Measurements from ENCODE around the gene ERRFI1.

ERRFI1 gene

DNA sequence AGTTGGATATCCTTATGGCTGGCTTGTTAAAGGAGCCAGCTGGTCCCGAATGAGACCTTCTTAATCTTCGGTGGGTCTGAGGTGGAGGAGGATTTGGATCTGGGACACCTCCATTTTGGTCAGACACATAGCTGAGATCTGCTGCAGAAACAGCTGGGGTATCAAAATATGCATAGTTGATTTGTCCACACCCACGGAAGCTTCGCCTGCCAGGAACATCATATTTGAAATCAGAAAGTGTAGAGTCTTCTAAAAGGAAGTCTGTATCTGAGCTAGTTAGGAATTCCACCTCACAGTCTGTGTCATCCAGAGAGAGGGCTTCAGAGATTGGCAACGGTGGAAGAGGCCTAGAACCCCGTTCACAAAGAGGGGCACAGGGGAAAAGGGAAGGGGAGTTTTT is 12.3 kb downstream of the ERRFI1 start:
- ATAC-seq (ENCODE audit: insufficient read depth, low read depth) (no peak), DNase-seq (no peak)
- H3K4me2 ChIP-seq (ENCODE audit: insufficient read depth, low read length) = no peak overlapping the region
- no peaks in the 10 kb centered on the region for H3K36me3 ChIP-seq (ENCODE audit: insufficient read depth, low read length)
- H3K27ac ChIP-seq (ENCODE audit: low read length) = no peak overlapping the region
- H3K9ac ChIP-seq (ENCODE audit: low read depth, low read length) = no peak overlapping the region
- H3K4me1 ChIP-seq (ENCODE audit: insufficient read depth, low read length) = no peaks in the 10 kb centered on the region
- H3K79me2 ChIP-seq (ENCODE audit: insufficient read depth, low read length) = no peaks in the 10 kb centered on the region
- TF ChIP-seq EZH2 (IDR thresholded peaks at IDR 0.05; ENCODE audit: borderline replicate concordance, low read depth, low read length, severe bottlenecking) = no peak
- TF ChIP-seq, protein P1, sequence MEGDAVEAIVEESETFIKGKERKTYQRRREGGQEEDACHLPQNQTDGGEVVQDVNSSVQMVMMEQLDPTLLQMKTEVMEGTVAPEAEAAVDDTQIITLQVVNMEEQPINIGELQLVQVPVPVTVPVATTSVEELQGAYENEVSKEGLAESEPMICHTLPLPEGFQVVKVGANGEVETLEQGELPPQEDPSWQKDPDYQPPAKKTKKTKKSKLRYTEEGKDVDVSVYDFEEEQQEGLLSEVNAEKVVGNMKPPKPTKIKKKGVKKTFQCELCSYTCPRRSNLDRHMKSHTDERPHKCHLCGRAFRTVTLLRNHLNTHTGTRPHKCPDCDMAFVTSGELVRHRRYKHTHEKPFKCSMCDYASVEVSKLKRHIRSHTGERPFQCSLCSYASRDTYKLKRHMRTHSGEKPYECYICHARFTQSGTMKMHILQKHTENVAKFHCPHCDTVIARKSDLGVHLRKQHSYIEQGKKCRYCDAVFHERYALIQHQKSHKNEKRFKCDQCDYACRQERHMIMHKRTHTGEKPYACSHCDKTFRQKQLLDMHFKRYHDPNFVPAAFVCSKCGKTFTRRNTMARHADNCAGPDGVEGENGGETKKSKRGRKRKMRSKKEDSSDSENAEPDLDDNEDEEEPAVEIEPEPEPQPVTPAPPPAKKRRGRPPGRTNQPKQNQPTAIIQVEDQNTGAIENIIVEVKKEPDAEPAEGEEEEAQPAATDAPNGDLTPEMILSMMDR (IDR thresholded peaks at IDR 0.05; ENCODE audit: borderline replicate concordance, extremely low read depth, low read length, poor library complexity, severe bottlenecking) = no peak
- no peaks in the 10 kb centered on the region for H4K20me1 ChIP-seq (ENCODE audit: insufficient read depth, low read length)
- no peak overlapping the region for H2AFZ ChIP-seq (ENCODE audit: low read depth, low read length)
- H3K9me3 ChIP-seq (ENCODE audit: insufficient read depth, low read length, severe bottlenecking) = no peaks in the 10 kb centered on the region
- H3K4me3 ChIP-seq (ENCODE audit: low read depth in 1 of 2, low read length in 2 of 2) = no peak overlapping the region
- H3K27me3 ChIP-seq (ENCODE audit: insufficient read depth, low read length, poor library complexity) = peaks cover 3% of the 10 kb centered on the region

DNA sequence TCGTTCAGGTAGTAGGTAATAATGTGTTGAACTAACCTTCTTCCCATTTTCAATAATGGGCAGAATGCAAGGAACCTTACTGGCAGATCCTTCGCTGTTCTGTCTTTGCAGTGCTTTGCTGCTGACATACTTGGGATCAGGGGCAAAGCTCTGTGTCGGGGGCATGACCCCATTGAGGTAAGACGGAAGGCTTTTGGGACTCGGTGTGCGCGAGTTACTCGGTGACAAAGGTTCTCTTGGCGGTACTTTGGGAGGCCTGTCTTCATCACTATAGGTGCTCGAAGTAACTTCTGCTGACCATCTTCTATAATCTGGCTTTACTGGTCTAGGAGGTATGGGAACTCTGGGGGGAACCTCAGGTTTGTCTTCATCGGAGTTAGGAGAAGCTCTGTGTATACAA is 12.7 kb downstream of the ERRFI1 start:
- no peaks in the 10 kb centered on the region for H3K4me1 ChIP-seq (ENCODE audit: insufficient read depth, low read length)
- no peaks in the 10 kb centered on the region for H3K9me3 ChIP-seq (ENCODE audit: insufficient read depth, low read length, severe bottlenecking)
- ATAC-seq (ENCODE audit: insufficient read depth, low read depth) = no peak
- no peak overlapping the region for H3K27ac ChIP-seq (ENCODE audit: low read length)
- no peak overlapping the region for H3K4me2 ChIP-seq (ENCODE audit: insufficient read depth, low read length)
- H3K27me3 ChIP-seq (ENCODE audit: insufficient read depth, low read length, poor library complexity) = no peaks in the 10 kb centered on the region
- no peak overlapping the region for H2AFZ ChIP-seq (ENCODE audit: low read depth, low read length)
- no peak overlapping the region for H3K9ac ChIP-seq (ENCODE audit: low read depth, low read length)
- no peaks in the 10 kb centered on the region for H3K36me3 ChIP-seq (ENCODE audit: insufficient read depth, low read length)
- DNase-seq = no peak
- H4K20me1 ChIP-seq (ENCODE audit: insufficient read depth, low read length) = no peaks in the 10 kb centered on the region
- H3K79me2 ChIP-seq (ENCODE audit: insufficient read depth, low read length) = no peaks in the 10 kb centered on the region
- TF ChIP-seq, protein P1 (IDR thresholded peaks at IDR 0.05; ENCODE audit: borderline replicate concordance, extremely low read depth, low read length, poor library complexity, severe bottlenecking) = no peak
- TF ChIP-seq EZH2 (IDR thresholded peaks at IDR 0.05; ENCODE audit: borderline replicate concordance, low read depth, low read length, severe bottlenecking) = no peak
- H3K4me3 ChIP-seq (ENCODE audit: low read depth in 1 of 2, low read length in 2 of 2) = no peak overlapping the region

DNA sequence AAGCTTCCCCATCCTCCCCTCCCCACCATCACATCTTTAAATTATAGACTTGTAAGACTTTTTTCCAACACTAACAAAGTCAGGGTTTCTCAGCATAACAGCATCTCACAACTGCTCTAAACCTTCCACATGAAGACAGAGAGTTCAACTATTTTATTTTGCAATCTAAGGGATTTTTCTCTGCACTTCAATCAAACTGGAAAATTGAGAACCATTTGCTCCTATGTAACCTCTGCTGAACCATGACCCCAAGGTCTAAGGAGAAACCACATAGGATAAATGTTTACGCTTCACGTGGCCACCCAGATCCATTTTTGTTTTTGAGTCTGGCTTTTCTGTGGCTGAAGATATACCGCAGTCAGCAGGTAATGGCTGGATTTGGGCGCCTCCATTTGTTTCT is 13.2 kb downstream of the ERRFI1 start:
- Histone ChIP-seq H3K79me2 (ENCODE audit: insufficient read depth, low read length) (no peaks in the 10 kb centered on the region), H3K4me2 (ENCODE audit: insufficient read depth, low read length) (no peak overlapping the region), H3K4me3 (ENCODE audit: low read depth in 1 of 2, low read length in 2 of 2) (no peak overlapping the region), H3K9ac (ENCODE audit: low read depth, low read length) (no peak overlapping the region), H2AFZ (ENCODE audit: low read depth, low read length) (no peak overlapping the region), H3K36me3 (ENCODE audit: insufficient read depth, low read length) (no peaks in the 10 kb centered on the region), H3K4me1 (ENCODE audit: insufficient read depth, low read length) (no peaks in the 10 kb centered on the region), H3K9me3 (ENCODE audit: insufficient read depth, low read length, severe bottlenecking) (no peaks in the 10 kb centered on the region), H3K27me3 (ENCODE audit: insufficient read depth, low read length, poor library complexity) (no peaks in the 10 kb centered on the region), H3K27ac (ENCODE audit: low read length) (no peak overlapping the region), H4K20me1 (ENCODE audit: insufficient read depth, low read length) (no peaks in the 10 kb centered on the region)
- no peak for ATAC-seq (ENCODE audit: insufficient read depth, low read depth)
- DNase-seq = no peak
- TF ChIP-seq, protein P1 (IDR thresholded peaks at IDR 0.05; ENCODE audit: borderline replicate concordance, extremely low read depth, low read length, poor library complexity, severe bottlenecking) = no peak
- no peak for TF ChIP-seq EZH2 (IDR thresholded peaks at IDR 0.05; ENCODE audit: borderline replicate concordance, low read depth, low read length, severe bottlenecking)

Measured in DND-41 (cell line).